Activated gamma-delta T cell treated with Interleukin-2 at 50 U/mL for 16 hours (primary cell): ENCODE measurements around the gene MICALL2.

ENCODE experiments used
- DNase-seq: peaks from one replicate; pipeline ENCODE4 v3.0.0-alpha.2; 2020

MICALL2 gene

DNA sequence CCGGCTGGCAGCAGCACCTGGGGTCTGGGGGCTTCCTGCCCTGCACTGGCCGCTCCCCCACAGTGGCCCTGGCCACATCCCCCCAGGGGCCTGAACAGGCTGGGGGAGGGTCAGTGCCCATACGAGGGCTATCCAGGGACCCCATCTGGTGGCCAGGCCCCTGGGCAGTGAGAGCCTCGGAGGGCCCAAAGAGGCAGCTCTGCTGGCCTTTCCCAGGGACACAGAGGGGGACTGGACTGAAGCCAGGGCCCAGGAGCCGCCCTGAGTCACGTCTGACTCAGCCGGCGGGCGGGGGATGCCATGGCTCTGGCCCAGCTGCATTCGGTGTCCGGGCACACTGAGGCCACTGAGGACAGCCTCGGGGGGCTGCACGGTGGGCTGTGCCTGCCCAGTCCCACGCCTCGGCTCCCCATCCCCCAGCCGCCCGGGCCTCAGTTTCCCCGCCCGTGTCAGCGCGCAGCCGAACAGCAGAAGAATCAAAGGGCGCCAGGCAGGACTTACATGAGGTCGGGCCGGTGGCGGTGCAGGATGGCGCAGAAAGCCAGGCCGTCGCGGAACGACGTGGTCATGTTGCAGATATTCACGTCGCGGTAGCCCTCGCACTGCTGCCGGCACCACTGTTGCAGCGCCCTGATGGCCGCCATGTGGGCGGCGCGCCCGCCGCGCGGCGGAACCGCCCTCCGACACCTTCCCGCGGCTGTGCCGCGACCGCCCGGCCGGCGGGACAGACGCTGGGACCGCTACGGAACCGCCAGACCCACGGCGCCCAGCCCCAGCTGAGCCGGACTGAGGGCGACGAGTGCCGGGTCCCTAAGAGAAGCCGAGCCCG, at the start of gene MICALL2:
Gene MICALL2 (minus strand): TSS at position 788 of the 829 bp plus-strand sequence. CDS start 144 bp downstream, at position 644.
- DNase-seq: peak; percentile 24

DNA sequence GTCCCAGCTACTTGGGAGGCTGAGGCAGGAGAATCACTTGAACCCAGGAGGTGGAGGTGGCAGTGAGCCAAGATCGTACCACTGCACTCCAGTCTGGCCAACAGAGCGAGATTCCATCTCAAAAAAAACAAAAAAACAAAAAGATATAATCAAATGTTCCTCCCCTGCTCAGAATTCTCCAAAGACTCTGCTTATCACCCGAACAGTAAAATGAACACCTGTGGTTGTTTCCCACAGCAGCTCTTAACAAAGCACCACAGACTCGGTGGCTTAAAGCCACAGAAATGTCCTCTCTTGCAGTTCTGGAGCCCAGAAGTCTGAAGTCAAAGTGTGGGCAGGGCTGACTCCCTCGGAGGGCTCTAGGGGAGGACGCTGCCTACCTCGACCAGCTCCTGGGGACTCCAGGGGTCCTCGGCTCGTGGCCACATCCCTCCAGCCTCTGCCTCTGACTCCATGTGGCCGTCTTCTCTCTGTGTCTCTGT, 49.0 kb upstream of the MICALL2 start:
- DNase-seq: no peak

DNA sequence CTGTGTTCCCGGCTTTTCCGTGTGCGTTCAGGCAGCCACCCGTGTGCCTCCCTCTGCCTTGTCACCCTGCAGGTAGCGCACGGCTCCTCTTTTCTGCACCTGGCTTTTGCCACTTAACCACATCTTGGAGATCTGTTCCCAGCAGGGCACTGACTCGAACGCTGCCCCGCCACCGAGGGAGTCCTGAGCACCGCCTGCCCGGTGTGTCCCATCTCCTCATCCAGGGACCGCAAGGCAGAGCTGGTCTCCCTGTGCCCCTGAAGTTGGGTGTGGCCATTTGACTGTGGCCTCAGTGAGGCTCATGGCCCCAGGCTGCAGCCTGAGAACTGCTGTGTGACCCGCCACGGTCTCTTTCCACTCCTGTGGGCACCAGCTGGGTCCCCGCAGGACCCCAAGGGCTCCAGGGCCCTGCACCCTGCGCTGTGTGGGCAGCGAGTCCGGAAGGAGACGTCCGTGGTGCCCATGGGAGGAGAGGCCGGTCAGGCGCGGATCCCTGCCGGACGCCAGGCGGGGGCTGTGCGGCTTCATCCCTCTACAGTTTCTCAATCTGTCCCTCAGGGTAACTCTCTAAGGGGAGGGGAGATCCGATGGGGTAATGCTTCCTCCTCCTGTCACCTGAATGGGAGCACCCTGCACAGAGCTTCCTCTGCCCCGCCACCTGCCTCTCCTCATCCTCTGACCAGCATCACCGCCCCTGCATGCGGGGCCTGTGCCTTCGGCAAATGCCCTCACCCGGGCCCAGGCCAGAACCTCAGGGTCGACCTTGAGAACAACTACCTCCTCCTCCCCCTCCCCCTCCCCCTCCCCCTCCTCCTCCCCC, 46.7 kb upstream of the MICALL2 start:
- DNase-seq: no peak

DNA sequence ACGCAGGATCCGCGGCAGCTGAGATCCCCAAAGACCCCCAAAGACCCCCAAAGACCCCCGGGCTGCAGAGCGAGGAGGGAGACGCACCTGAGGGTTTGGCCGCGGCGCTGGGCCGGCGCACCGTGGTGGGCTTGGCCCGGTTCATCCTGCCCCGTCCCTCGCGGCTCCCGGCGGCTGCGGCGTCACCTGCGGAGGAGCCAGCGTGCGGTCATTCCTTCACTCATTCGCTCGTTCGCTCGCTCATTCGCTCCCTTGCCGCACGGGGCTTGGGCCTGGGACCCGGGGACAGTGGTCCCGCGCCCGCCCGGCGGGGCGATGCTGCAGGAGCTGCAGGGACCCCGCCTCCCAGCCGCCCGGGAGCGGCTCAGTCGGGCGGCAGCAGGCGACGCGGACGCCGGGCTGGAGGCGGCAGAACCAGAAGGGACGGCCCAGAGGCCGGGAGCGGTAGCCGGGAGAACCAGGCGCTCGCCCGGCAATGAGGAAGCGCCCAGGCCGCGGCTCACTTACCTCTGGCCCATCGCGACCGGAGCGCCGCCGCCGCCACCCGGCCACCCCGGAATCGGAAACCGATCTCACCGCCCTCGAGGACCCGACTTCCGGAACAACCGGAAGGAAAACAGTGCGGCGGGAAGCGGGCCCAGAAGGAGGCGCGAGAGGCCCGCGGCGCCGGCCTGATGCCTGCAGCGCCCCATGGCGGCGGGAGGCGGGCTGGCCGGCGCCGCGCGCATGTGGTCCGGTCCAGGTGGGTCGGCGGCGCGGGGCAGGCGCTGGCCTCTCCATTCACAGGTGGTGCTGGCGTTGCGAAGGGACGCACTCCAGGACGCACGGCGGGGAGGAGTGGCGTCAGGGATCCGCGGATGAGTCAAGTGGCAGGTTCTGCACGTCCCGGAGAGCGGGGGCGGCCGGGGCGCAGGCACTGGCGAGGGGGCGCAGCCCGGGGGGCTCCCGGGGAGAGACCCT, 44.8 kb upstream of the MICALL2 start, which contains the start of gene INTS1:
Gene INTS1 (minus strand): TSS at position 574 of the 960 bp plus-strand sequence. CDS start 429 bp downstream, at position 145.
- peak; percentile 89 for DNase-seq

DNA sequence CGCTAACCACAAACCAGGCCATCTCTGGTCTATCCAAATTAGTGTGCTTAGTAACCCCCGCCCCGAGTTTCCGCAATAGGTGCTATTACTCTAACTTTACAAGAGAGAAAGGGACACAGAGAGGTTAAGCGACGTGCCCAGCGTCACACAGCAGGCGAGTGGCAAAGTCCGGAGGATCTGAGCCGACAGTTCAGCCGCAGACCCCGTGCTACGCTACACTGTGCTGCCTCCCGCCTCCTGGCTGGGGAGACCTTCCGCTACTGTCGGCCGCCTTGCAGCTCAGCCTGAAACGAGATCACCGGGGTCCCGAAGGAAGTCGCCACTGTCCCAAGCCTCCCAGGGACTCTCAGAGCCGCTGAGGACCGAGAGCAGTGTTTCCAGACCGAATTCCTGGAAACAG, 44.1 kb upstream of the MICALL2 start:
- no peak for DNase-seq

DNA sequence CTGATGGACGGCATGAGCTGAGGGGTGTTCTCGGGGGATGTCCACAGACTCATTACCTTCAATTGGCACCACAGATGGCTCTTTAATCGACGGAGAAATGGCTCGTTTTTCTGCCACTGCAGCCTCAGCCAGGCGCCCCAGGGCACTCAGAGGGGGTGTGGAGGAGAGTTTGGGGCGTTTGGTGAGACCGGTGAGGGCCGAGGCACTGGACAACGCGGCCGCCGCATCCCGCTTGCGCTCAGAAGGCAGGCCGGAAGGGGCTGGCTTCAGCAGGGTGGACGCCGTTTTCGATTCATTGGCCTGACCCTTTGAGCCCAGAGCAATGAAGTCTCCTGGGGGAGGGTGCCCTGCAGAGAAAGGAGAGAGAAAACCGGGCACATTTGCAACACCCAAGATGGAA, 43.6 kb upstream of the MICALL2 start:
- DNase-seq: no peak

DNA sequence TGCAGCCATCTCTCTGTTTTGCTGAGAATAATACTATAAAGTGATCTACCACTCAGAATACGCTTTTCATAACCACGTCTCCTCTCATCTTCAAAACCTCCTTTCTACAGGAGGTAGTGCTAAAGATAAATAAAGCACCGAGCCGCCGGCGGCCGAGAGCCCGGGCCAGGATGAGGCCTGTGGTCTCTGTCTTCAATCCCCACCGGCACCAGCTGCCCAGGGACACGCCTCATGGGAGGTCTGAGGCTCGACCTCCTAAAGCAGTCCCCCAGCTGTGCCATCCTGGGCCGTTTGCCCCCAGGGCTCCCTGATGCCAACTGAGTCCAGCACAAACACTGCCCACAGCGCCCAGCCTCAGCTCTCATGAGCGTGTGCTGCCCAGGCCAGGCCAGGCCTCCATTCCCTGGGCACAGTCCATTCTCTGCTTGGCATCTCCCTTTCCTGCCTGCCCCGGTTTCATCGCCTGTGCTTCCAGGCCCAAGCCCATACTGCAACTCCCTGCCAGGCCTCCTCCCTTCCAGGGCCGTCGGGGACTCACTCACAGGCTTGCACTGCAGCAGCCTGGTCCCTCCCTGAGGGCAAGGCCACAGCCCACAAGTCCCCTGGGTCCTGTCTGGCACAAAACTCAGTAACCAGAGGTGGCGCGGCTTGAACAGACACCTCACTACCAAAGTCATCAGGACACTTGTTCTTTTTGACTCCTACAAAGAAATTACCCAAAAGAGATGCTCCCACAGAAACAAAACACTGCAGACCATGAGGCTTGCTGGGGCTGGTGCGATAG, 42.4 kb upstream of the MICALL2 start:
- DNase-seq: no peak

DNA sequence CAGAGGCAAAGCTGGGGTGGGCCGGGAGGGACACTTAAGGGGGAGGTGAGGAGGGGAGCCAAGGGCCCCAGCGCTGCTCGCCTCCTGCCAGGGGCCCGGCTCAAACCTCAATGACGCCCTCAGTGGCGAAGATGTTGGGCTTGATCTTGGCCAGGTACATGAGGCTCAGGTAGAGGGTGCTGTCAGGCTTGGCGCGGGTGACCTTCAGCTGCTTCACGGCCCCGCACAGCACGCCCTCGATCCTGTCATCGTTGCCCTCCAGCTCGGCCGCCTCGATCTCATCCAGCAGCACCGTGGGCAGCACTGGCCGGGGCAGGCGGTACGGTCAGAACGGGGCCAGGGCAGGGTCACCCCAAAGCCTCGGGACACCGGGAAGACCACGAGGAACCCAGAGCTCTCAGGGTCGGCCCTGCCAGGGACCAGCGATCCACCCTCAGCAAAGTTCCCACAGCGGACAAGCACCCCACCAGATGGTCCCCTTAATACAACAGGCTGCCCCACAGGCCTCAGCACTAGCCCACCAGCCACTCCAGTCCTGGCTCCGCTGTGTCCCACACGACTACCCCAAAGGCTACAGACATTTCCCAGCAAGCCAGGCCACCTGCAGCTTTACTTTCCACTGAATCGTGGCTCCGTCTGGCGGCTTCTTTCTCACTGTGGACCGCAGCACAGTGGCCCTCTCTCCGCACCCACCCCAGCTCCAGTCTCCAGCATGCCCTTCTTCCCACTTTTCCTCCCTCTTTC, 41.0 kb upstream of the MICALL2 start:
- DNase-seq: no peak

DNA sequence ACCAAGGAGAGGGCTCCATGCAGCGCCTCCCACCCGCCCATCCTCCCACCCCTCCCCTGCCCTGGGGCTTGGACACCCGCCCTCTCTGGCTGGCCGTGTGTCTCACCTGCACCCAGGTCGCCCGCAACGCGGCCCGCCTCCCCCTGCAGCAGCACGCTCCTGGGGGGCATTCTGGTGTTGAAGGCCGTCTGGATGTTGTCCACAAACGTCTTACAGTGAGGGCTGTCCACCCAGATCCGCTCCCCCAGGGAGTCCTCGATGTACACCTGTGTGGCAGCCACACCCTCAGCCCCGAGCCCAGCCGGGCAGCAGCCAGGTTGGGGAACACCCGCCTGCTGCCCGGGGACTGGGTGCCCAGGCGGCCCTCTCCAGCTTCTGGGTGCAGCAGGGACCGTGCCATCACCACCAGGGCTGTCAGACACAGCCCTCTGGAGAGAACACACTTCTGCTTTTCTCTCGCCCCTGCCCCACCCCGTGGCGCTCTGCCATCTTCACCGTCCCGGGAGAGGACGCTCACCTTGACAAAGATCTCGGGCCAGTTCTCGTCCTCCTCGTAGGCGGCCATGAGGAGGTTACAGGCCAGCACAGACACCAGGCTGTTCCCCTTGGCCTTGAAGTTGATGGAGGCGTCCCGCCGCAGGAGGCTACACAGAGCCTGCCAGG, 40.2 kb upstream of the MICALL2 start:
- DNase-seq: no peak

DNA sequence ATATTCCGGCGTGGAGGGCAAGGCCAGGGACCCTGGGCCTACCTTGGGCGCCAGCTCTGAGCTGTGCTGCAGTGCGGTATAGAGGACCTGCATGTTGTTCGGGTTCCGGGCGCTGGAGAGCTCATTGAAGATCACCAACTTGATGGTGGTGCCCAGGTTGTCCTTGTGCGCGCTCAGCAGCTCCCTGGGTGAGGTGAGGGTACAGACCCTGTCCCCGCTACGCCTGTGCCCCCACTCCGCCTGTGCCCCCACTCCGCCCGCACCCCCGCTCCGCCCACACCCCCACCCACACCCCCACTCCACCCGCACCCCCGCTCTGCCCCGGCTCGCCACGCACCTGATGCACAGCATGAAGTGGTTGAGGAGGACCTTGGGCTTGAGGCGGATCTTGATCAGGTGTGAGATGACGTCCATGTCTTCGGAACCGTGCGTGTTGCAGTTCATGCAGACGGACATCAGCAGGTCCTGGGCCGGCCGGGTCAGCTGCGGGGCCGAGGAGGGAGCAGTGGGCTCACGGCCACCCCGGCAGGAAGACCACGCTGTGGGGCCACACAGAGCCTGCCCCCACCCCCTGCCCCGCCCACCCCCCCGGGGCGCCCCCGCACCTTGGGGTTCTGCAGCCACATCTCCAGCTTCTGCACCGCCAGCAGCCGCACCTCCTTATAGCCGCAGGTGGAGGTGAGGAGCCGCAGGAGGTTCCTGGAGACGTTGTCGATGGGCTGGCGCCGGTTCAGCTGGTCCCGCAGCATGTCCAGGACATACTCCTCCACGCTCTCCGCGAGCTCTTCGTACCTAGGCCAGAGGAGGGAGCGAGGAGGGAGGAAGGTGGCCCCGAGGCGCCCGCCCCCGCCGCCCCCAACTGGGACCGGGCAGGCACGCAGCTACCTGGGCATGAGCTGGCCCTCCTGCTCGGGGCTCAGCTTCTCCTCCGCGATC, 39.4 kb upstream of the MICALL2 start:
- no peak for DNase-seq

DNA sequence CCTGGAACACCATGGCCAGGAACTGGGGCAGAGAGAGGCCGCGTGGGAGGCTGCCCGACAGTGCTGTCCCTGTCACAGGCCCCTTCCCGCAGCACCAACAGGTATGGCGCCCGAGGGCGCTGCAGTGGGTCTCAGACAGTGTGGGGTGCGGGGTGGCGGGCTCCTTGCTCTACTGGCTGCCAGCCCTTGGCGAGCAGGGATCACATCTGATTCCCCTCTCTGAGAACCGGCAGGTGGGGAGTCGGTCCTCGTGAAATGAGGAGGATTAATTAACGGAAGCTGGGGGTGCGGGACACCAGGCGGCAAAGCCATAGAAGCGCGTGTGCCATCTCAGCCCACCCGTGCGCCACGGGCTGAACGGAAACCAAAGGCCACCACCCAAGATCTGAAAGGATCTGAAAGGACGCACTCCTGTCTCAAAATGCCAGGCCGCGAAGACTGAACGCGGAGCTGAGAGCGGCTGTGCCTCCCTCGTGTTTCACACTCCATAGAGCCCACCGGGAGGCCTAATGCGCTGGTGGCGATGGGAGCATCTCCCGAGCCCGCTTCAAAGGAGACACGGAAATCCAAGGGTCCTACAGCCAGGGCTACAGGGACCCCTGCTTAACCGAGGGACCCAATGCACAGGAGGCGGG, 38.1 kb upstream of the MICALL2 start:
- no peak for DNase-seq

DNA sequence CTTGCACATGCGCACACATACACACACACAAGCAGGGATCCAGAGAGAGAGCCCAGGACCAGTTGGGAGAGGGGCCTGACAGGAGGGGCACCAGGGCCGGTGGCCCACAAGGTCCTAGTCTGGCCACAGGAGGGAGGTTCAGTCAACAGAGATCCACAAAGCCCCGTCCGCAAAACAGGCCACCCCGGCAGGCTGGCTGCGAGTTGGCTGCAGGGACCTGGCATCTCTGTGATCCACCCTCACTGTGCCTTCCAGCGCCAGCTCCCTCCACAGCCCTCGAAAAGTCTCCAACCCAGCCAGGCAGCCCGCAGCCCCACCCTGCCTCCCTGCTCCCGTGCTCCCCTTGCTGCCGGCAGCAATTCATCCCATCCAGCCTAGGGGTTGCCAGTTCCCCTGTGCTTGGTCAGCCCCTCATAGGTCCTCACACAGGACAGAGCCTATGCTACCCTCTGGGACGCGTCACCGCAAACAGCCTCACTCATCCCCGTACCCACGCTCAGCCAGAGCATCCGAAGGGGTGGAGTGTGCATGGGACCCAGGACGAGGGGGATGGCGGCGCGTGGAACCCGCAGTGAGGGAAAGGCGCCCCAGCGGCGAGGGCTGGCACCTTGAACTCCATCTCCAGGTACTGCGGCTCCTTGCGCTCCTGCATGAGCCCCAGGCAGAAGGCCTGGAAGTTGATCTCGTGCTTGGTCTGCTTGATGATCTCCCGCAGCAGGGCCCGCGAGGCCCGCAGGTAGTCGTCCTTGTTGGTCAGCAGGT, 37.4 kb upstream of the MICALL2 start:
- no peak for DNase-seq

DNA sequence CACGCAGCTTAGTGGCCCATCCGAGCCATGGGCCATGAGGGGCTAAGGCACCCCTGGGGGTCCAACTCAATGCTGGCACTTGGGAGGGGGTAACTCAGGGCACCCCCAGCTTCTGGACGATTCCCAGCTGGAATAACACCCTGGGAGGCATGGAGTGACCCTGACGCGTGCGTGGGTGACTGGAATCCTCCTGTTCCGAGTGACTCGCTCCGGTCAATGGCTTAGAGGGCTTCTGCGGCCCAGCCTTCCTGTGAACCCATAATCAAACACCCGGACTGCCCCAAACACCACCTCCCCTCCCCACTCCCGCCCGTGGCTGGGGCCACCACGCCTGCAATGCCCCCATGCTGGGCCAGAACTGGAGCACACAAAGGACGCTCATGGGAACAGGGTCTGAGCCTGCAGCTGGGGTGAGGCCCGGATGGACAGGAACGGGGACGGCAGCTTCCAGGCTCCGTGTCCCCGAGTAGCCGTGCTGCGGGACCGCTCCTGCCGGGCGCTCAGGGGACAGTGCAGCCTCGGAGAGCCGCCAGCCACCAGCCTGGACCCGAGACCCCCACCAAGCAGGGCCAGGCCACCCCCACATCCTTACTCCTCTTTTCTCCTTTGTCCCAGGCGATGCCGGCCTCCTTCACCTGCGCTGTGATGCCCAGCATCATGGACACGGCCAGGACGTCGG, 36.4 kb upstream of the MICALL2 start:
- DNase-seq: no peak

DNA sequence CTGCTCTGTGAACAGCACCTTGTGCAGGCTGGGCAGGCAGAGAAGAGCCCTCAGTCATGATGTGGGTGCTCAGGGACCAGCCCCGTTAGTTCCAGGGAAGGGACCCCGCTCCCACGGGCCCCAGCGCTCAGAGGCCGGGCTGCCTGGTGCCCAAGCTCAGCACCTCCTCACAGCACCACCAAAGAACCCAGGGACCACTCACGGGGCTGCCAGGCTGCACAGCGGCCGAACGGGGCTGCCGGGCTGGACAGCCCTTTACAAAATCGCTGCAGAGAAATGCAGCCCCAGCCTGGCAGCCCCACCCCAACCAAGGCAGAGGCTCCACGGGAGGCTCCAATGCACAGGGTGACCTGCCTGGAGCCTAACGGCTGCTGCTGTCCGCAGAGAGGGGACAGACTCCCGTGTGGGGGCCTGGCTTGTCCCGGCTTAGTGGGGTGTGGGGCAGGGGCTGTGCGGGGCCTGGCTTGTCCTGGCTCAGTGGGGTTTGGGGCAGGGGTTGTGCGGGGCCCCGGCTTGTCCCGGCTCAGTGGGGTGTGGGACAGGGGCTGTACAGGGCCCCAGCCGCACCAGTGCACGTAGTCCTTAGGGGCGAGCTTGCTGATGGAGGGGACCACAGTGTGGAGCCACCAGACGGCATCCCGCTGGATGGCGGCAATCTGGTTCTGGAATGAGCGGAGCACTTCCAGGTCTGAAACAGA, 35.7 kb upstream of the MICALL2 start:
- no peak for DNase-seq

DNA sequence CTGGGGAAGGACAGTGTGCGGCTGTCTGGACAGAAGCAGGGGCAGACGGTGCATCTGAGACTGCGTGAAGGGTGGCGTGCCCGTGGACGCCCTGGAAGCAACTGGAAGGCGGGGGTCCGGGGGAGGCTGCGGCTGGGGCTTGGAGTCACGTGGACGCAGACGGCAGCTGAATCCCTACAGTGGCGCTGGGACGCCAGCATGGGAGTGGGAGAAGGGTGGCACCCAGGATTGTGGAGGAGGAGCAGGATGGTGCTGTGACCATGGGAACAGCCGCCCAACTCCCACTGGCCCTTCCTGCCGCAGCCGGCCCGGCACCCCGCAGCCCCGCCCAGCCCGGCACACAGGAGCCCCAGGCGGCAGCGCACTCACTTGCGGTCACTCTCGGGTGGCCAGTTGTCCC, 35.2 kb upstream of the MICALL2 start:
- DNase-seq: no peak

DNA sequence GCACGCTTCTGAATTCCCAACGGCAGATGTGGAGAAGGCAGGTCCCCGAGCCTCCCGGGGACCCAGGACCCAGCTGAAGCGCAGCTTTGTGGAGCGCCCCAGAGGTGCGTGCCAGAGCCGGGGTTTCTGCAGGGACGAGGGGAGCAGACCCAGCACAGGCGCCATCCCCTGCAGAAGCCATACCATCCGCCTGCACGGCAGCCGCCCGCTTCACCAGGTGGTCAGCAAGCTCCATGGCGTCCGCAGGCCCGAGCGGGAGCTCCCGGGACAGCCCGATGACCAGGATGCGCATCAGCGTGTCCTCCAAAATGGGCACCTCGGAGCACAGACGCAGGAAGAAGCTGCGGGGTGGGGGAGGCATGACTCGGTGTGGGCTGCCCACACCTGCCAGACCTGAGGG, 34.3 kb upstream of the MICALL2 start:
- DNase-seq: no peak

DNA sequence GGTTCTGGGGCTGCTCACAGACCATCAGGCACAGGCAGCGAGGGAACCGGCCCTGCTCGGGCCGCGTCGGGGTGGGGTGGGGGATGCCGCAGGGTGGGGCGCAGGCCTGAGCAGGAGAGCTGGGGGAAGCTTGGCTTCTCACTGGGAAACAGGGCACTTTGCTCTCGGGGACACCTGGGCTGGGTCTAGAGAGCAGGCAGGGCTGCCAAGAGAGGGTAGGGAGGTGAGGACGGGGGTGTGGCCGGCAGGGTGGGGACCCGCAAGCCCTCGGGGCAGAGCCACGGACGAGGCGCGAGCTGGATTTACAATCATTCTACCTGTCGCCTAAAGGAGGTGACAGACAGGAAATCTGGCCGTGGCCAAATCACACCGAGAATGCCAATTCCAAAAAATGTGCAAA, 33.9 kb upstream of the MICALL2 start:
- DNase-seq: no peak
